ENCODE results near the gene TMEM164.

DNA sequence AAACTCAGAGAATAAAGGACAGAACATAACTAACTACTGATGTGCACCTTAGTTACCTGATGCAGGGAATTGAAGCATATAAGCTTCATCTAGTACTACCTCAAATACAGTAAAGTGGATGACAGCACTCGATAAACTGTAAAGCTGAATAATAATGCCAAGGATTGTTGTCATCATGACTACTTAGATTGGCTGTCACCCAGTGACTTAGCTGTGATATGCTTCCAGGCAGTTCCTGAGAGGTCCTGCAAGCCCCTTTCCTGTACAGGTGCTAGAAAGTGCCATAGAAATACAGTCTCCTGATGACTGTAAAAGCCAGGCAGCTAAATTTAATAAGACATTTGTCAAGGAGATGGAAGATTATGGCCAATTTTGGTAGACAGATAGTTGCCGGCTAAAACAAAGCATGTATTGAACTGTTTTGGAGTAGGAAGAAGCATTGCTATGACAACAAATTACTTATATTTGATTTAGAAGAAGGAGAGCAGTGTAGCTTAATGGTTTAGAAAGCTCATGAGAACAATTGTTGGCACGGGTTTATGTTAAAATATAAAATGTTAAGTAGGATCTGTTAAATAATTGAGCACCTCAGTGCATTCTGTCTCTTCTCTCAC, 29.7 kb downstream of the TMEM164 start:
- TF ChIP-seq CTCF (IDR thresholded peaks at IDR 0.05) (no peak), POLR2A (IDR thresholded peaks at IDR 0.05) (no peak)

All from heart left ventricle (tissue), 13 donors.